SK-N-MC (cell line): ENCODE data around the gene ZNF655.

ENCODE experiments used
- DNase-seq: peaks from one replicate; pipeline ENCODE4 v3.0.0-alpha.2; 2011; ENCODE audit warnings: low read depth, low spot score
- H3K27ac ChIP-seq: fragments of 200-600 bp; sonication (generic); 2 replicates; pipeline ENCODE4 v1.5.1; 2016; ENCODE audit warnings: mixed run types
- H3K36me3 ChIP-seq: fragments of 200-600 bp; sonication (generic); 2 replicates; pipeline ENCODE4 v1.6.1; 2017; ENCODE audit warnings: antibody characterized with exemption, low read length, mixed read lengths; ENCODE audit not compliant: insufficient read depth
- H3K4me3 ChIP-seq: fragments of 200-600 bp; sonication (generic); 2 replicates; pipeline ENCODE4 v1.5.1; 2016
- H3K9ac ChIP-seq: fragments of 200-600 bp; sonication (generic); 2 replicates; pipeline ENCODE4 v1.8.0; 2017; ENCODE audit warnings: mixed run types, mixed read lengths; ENCODE audit not compliant: insufficient read length
- H3K9me3 ChIP-seq: fragments of 200-600 bp; sonication (generic); 2 replicates; pipeline ENCODE4 v1.6.1; 2017; ENCODE audit warnings: low read depth, mild to moderate bottlenecking, antibody characterized with exemption, low read length, moderate library complexity, mixed read lengths
- EZH2 ChIP-seq: fragments of 200-600 bp; sonication (generic); IDR thresholded peaks from one replicate; pipeline ENCODE4 v1.6.1; 2017; ENCODE audit warnings: antibody characterized with exemption
- FOXP2 ChIP-seq: optimal IDR thresholded peaks from 2 replicates; pipeline ENCODE3; 2011; ENCODE audit warnings: mild to moderate bottlenecking, moderate library complexity; ENCODE audit not compliant: insufficient read depth; ENCODE audit errors: extremely low read length, control extremely low read depth
- POLR2AphosphoS5 ChIP-seq: IDR thresholded peaks from 2 replicates; pipeline ENCODE4 v1.6.1; 2012; ENCODE audit warnings: mild to moderate bottlenecking, low read depth, low read length, borderline replicate concordance

ZNF655 gene, protein sequence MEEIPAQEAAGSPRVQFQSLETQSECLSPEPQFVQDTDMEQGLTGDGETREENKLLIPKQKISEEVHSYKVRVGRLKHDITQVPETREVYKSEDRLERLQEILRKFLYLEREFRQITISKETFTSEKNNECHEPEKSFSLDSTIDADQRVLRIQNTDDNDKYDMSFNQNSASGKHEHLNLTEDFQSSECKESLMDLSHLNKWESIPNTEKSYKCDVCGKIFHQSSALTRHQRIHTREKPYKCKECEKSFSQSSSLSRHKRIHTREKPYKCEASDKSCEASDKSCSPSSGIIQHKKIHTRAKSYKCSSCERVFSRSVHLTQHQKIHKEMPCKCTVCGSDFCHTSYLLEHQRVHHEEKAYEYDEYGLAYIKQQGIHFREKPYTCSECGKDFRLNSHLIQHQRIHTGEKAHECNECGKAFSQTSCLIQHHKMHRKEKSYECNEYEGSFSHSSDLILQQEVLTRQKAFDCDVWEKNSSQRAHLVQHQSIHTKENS

GRCh38 chr7:99558306-99559174 lies at the start of gene ZNF655:
Gene ZNF655 (plus strand): TSS chr7:99558642. CDS start chr7:99560560, 1,918 bp downstream.
- Histone ChIP-seq H3K4me3 (peak within 1 kb of the TSS; percentile 96), H3K27ac (peak within 1 kb of the TSS; percentile 92), H3K36me3 (peaks cover 47% of the 10 kb centered on the region), H3K9ac (peak within 1 kb of the TSS; percentile 99), H3K9me3 (no peaks in the 10 kb centered on the region)
- peak; percentile 72 for DNase-seq
- TF ChIP-seq FOXP2 (no peak), POLR2AphosphoS5 (peak; percentile 98), EZH2 (no peak)

DNA sequence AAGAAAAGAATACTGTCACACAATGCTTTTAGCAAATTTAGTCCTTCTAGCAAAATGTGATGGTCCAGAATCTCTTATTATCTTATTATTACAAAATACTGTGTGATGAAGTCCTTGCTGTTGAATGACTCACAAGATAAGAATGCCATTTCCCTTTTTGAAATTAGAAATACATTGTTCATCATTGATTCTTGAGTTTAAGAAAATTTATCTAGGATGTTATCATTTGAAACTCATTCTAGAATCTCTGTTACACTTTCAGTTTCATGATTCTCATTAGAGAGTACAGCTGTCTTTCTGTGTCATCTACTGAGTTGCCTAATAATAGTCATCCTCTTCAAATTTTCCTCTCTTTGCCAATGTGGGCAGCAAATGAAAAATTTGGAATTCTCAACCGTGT lies 44.4 kb upstream of the ZNF655 start:
- Histone ChIP-seq H3K27ac (no peak overlapping the region), H3K9ac (no peak overlapping the region), H3K36me3 (peaks cover 36% of the 10 kb centered on the region), H3K4me3 (no peak overlapping the region), H3K9me3 (no peaks in the 10 kb centered on the region)
- no peak for TF ChIP-seq POLR2AphosphoS5
- no peak for TF ChIP-seq FOXP2
- TF ChIP-seq EZH2: no peak
- DNase-seq: no peak

- H3K9ac ChIP-seq: no peak overlapping the region
- H3K9me3 ChIP-seq: no peaks in the 10 kb centered on the region
- no peak for DNase-seq
- H3K36me3 ChIP-seq: peaks cover 16% of the 10 kb centered on the region; the same call in 1 of the 2 replicates
- H3K4me3 ChIP-seq: no peak overlapping the region
- no peak overlapping the region for H3K27ac ChIP-seq
- TF ChIP-seq POLR2AphosphoS5 (no peak), FOXP2 (no peak), EZH2 (no peak)
These were observed 37.0 kb upstream of the ZNF655 start for GRCh38 chr7:99521399-99521798.

DNA sequence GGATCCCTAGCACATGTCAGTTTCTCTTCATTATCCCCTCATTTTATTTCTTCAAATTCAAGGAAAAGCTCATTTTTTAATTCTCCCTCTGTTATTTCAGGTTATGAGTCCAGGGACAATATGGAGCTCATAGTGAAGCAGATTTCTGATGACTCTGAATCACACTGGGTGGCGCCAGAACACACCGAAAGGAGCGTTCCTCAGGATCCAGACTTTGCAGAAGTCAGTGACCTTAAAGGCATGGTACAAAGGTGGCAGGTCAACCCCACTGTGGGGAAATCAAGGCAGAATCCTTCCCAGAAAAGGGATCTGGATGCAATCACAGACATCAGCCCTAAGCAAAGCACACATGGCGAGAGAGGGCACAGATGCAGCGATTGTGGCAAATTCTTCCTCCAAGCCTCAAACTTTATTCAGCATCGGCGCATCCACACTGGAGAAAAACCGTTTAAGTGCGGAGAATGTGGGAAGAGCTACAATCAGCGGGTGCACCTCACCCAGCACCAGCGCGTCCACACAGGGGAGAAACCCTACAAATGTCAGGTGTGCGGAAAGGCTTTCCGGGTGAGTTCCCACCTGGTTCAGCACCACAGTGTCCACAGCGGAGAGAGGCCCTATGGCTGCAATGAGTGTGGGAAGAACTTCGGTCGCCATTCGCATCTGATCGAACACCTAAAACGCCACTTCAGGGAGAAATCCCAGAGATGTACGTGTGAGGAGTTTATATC lies 32.6 kb upstream of the ZNF655 start:
- Histone ChIP-seq H3K36me3 (peaks cover 48% of the 10 kb centered on the region), H3K27ac (no peak overlapping the region), H3K9me3 (peaks cover under 1% of the 10 kb centered on the region; the same call in 1 of the 2 replicates), H3K4me3 (no peak overlapping the region), H3K9ac (no peak overlapping the region)
- TF ChIP-seq POLR2AphosphoS5: no peak
- no peak for TF ChIP-seq EZH2
- TF ChIP-seq FOXP2: no peak
- no peak for DNase-seq

GRCh38 chr7:99531354-99531765 lies 27.1 kb upstream of the ZNF655 start:
- Histone ChIP-seq H3K9ac (no peak overlapping the region), H3K4me3 (no peak overlapping the region), H3K27ac (no peak overlapping the region), H3K9me3 (peaks cover 23% of the 10 kb centered on the region), H3K36me3 (peaks cover 61% of the 10 kb centered on the region)
- TF ChIP-seq POLR2AphosphoS5: no peak
- TF ChIP-seq FOXP2: no peak
- no peak for TF ChIP-seq EZH2
- no peak for DNase-seq

- TF ChIP-seq FOXP2 (no peak), EZH2 (no peak), POLR2AphosphoS5 (no peak)
- H3K27ac ChIP-seq: no peak overlapping the region
- peaks cover 24% of the 10 kb centered on the region for H3K36me3 ChIP-seq
- no peak for DNase-seq
- no peak overlapping the region for H3K4me3 ChIP-seq
- H3K9me3 ChIP-seq: peaks cover 23% of the 10 kb centered on the region
- H3K9ac ChIP-seq: no peak overlapping the region
These were observed 22.8 kb upstream of the ZNF655 start for GRCh38 chr7:99535667-99536066.

- Histone ChIP-seq H3K9me3 (no peaks in the 10 kb centered on the region; the same call in 1 of the 2 replicates), H3K9ac (no peak overlapping the region), H3K36me3 (no peaks in the 10 kb centered on the region), H3K4me3 (no peak overlapping the region), H3K27ac (no peak overlapping the region)
- TF ChIP-seq FOXP2 (no peak), EZH2 (no peak), POLR2AphosphoS5 (no peak)
- no peak for DNase-seq
These were observed 19.1 kb upstream of the ZNF655 start for GRCh38 chr7:99539213-99539811.
